IPS DF 19.7 (cell line): ENCODE measurements around the gene AIRE.

Experiments used
- DNase-seq: peaks from one replicate; pipeline ENCODE4 v3.0.0-alpha.2; 2013; ENCODE audit warnings: low read depth, low spot score

AIRE gene

DNA sequence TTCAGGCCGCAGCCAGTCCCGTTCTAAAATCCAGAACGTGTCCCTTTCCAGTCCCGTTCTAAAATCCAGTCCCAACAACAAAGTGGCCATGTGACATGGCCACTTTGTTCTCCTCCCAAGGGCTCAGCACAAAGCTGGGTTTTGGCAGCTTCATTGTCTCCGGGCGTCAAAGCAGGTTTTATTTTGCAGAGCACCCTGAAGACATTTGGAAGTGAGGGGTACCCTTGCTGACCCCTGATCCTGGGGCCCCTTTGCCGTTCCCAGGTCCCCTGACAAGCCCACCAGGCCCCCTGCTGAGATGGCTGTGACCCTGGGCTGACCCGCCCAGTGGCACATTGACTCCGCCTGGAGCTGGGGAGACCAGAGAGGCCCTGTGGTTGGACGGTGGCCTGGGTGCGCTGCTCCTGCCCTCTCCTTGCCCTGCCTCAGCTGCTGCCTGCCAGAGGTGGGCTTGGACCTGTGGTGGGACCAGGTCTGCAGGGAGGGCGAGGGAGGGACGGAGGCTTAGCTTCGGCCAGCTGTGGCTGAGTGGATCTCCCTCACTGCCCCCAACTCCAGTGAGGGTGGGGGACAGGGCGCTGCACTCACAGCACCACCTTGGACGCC lies 18.4 kb downstream of the AIRE start:
- no peak for DNase-seq

GRCh38 chr21:44304877-44305293 lies 19.2 kb downstream of the AIRE start:
- no peak for DNase-seq

DNA sequence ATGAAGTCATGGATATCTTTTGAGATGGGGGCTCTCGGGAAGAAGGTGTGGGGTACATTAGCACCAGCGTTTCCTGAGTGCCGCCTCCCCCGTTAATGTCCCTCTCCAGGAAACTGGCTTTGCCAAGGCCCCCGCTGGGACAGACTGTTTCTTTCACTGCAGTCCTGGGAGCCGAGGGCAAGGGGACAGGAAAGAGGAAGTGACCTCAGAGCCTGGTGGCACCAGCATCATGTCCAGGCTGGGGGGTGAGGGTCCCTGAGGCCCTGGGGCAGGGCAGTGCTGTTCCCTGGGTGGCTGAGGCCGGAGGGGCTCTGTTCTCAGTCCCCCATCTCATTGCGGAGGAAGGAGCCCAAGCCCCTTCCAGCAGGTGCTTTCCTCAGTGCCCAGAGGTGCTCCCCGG lies 20.0 kb downstream of the AIRE start:
- DNase-seq, result no peak

DNA sequence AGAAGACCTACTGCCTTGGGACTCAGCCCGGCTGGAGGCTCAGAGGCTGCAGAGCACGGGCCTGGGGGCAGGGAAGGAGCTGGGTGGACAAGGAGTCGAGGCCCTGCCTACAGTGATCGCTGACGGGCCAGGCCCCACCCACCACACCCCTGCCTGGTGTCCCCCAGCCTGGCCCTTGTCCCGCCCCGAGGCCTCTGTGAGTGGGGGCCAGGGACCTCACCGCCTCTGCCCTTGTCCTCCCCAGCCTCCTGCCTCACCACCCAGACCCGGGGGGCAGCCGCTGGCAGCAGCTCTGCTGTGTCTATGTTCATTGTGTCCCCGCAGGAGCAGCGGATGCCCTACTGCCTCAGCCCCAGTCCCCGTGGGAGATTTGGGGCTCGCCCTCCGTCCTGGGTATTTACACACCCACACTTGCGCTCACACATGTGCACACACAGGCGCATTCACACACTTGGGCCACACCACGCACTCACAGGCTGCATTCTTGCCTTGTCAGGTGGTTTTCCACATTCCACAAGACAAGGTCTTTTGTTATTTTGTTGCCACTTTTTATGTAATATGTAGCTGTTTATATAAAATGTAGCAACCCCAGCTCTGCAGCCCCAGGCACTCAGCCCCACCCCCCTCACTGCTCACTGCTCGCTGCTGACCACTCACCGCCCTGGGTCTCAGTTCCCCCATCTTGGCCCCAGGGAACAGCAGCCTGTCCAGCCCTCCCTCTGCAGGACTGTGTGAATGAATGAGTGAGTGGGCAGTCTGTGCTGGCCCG lies 21.4 kb downstream of the AIRE start:
- no peak for DNase-seq

- no peak for DNase-seq
Observed at GRCh38 chr21:44310628-44311507, 25.2 kb downstream of the AIRE start.

DNA sequence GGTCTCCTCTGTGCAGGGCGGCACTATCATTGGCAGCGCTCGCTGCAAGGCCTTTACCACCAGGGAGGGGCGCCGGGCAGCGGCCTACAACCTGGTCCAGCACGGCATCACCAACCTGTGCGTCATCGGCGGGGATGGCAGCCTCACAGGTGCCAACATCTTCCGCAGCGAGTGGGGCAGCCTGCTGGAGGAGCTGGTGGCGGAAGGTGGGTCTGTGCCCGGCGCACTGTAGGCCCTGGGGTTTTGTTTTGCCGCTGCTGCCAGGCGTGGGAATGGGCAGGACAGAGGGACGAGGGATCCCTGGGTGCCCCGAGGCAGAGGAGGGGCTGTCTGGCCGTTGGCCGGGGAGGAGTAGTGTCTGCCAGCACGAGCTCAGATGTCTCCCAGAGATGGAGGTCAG lies 26.4 kb downstream of the AIRE start:
- DNase-seq, result no peak

DNA sequence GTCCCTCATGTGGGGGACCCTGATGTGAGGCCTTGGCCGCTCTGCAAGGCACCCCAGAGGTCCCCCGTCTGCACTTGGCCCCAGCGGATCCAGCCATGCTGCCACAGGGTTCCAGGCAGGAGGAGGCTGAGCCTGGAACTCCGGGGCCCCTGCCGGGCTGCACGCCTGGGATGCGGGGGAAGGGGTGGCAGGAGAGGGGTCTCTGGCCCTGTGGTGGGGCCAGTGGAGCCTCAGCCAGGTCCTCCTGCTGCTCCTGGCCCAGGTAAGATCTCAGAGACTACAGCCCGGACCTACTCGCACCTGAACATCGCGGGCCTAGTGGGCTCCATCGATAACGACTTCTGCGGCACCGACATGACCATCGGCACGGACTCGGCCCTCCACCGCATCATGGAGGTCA lies 27.0 kb downstream of the AIRE start:
- no peak for DNase-seq

- DNase-seq, result no peak
Observed at GRCh38 chr21:44313451-44313850, 27.8 kb downstream of the AIRE start.

GRCh38 chr21:44314128-44314527 lies 28.5 kb downstream of the AIRE start:
- DNase-seq, result no peak

- DNase-seq, result no peak
Observed at GRCh38 chr21:44314561-44314960, 28.9 kb downstream of the AIRE start.

- DNase-seq, result no peak
Observed at GRCh38 chr21:44315691-44316203, 30.1 kb downstream of the AIRE start.

DNA sequence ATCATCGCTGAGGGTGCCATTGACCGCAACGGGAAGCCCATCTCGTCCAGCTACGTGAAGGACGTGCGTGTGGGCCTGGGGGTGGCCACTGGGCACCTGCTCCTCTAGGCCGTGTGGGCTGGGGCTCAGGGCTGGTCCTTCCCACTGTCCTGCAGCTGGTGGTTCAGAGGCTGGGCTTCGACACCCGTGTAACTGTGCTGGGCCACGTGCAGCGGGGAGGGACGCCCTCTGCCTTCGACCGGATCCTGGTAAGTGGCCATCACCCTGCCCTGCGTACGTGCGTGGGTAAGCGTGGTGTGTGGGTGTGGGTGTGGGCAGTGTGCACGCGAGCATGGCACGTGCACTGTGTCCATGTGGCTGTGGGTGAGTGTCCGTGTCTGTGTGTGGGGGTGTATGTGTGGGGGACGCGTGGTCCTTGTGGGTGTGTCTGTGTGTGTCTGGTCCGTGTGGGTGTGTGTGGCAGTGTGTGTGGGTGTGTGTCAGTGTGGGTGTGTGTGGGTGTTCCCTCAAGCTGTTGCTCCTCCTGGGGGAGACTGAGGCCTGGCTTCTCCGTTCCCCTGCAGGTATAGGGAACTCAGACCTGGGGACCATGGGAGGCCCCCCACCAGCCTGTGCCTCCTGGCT lies 30.7 kb downstream of the AIRE start:
- DNase-seq, result no peak

- DNase-seq, result no peak
Observed at GRCh38 chr21:44317241-44317782, 31.6 kb downstream of the AIRE start.

GRCh38 chr21:44317871-44318270 lies 32.2 kb downstream of the AIRE start:
- no peak for DNase-seq

DNA sequence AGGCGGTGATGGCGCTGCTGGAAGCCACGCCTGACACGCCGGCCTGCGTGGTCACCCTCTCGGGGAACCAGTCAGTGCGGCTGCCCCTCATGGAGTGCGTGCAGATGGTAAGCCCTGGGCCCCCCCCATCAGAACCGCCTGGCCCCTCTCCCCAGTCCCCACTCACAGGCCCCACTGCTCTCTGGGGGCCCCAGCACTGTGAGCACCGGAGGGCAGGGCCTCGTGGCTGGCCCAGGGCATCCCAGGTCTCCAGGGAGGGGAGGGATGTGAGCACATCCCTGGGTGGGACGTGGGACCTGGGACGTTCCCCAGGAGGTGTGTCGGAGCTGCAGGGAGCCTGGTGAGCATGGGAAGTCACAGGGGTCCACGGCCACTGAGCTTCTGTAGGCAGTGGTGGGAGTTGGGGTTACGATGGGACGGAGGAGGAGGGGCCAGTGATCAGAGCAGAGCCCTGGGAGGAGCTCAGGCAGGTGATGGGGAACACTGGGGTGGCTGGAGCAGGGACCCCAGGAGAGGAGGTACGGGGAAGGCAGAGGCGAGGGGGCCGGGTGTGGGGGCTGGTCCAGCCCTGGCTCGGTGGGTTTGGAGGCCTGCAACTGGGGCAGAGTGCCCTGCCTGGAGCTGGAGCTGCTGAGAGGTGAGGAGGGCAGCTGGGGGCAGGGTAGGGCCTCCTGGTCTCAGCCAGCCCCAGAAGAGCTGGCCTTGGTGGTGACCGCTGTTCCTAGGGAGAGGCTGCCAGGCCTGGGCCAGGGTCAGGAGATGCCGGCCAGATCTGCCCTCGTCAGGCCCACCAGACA lies 33.0 kb downstream of the AIRE start:
- DNase-seq, result no peak

GRCh38 chr21:44319407-44320065 lies 33.9 kb downstream of the AIRE start:
- no peak for DNase-seq

DNA sequence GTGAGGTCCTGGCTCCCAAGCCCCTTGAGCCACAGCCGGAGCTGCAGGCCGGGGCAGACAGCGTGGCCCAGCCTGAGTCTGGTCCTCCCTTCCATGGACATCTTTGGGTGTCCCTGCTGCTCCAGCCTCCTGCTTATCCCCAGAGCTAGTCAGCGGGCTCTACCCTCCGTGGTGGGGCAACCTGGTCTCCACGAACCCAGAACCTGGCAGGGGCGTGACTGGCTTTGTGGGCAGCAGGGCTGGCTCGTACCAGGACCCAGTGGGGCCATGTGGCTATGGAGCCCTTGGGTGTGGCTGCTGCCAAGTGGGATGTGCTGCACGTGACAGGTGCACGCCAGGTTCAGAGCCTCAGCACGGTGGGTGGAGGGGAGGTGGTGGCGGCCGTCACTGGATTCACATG lies 35.2 kb downstream of the AIRE start:
- DNase-seq, result no peak

- DNase-seq, result no peak
Observed at GRCh38 chr21:44321846-44322450, 36.3 kb downstream of the AIRE start.

DNA sequence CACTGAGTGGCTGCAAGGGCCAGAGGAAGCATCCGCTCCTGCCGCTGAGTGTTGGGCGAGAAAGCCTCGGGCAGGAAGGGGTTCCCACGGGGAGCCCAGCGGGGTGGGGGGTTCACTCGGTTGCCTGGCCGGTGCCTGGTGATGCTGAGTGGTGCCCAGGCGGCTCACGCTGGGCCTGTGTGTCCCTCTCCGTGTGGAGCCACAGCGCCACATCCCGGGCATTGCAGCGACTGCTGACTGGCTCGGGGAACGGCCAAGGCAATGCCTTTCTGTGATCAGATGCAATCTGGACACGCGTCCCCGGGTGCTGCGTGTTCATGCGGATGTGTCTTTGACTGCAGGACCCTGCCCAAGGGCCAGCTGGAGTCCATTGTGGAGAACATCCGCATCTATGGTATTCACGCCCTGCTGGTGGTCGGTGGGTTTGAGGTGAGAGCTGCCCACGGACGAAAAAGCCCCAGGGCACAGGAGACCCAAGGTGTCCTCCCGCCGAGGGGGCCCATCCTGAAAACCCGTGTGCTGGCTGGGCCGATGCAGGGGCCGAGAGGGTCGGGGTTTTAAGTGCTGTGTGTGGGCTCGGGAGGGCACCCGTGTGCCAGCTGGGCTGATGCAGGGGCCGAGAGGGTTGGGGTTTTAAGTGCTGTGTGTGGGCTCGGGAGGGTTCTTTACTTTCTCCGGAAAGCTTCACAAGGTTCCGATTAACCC lies 37.1 kb downstream of the AIRE start:
- no peak for DNase-seq
